NCI-H187 (cell line): Measurements from ENCODE around the gene NUP107.

Experiments used
- DNase-seq, 2 experiments: peaks; one replicate each; lab custom pipeline; 2025; lab: John Stamatoyannopoulos, UW

The NUP107 gene

DNA sequence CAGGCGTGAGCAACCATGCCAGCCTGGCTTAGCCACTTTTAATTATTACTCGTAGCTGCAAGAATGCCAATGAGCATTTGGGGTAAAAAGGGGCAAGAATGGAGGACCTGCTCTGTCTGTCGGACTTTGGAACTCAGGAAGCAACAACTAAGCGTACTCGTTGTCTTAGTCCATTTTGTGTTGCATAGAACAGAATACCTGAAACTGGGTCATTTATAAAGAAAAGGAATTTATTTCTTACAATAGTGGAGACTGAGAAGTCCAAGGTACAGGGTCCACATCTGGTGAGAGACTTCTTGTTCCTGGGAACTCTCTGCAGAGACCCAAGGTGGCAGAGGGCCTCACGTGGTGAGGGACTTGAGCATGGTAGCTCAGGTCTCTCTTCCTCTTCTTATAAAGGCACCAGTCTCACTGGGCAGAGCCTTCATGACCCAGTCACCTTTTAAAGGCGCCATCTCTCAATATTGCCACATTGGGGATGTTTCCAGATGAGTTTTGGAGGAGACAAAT lies 88.4 kb downstream of the NUP107 start:
- no peak for DNase-seq

- DNase-seq: no peak
These were observed 90.3 kb downstream of the NUP107 start for GRCh38 chr12:68776976-68777610.

DNA sequence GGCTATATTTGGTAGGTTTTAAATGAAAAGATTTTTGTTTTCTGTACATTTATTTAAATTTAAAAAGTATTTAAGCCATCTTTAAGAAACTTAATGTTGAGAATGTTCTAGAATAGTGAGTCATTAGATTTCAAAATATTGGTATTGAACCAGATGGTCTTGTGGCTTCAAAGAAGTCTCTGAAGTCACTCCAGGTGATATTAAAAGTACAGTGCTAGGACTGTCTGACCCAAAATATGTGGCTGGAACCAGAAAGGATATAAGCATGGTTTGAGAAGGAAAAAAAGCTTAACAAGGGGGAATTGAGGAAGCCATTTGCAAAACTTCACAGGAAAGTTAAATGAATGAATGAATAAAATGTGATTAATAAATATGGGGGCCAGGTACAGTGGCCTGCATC lies 92.5 kb downstream of the NUP107 start:
- no peak for DNase-seq

DNA sequence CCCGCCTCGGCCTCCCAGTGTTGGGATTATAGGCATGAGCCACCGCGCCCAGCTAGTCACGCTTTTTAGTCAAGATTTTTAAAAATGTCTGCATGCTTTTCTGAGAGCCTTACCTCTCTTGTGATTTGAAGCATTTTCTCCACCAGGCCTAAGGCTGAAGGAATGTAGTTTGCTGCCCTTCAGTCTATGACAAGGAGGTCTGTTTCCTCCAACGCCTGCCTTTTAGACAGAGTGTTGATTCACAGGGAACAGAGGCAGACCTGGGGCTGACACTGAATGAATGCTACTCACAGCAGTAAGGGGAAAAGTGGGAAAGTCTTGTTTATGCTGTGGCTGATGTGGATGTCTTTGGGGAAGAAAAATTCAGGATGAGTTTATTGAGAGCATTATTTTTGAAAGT lies 94.0 kb downstream of the NUP107 start:
- DNase-seq: no peak

DNA sequence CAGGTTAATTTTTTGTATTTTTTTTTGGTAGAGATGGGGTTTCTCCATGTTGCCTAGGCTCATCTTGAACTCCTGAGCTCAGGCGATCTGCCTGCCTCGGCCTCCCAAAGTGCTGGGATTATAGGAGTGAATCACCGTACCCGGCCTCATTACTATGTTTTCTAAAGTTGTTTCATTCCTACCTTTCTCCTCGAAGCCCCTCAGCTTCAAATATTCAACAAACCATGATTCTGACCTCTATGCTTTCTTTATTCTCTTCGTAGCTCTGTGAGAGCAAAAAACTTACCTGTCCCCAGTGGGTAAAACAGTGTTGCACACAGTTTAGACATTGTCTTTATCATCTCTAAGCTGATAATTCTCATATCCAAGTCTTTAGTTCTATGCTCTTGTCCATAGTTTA lies 95.0 kb downstream of the NUP107 start:
- no peak for DNase-seq

DNA sequence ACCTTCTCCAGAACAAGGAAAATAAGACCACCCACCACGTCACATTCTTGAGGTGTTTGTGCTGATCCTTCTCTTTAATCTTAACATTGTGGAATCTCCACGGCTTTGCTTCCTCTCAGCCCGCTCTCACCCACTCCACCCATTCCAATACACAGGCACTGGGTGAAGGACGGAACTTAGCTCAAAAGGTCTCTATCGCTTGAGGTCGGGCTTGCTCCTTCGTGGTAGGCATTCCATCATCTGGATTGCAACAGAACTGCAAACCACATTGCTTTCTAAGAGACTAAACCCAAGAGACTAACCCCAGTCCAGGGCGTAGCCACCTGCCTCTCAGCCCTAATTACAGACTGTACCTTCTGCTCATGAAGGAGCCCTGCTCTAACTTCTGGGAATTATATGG lies 97.2 kb downstream of the NUP107 start:
- DNase-seq: no peak

DNA sequence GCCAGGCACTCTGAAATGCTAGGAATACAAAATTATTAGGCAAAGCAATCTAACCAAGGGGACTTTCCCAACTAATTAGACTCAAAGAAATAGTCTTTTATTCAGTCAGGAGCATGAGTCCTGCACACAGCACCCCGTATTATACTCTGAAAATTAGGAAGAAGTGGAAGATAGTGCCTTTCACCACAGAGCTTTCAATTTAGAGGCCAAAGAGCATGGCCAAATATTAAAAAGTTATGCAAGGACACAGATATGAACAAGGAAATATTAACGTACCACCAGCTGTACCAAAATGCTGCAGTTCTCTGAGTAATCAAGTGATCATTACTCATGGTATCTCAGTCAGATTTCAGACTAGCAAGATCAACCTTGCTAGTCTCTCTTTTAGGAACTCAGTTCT lies 98.6 kb downstream of the NUP107 start:
- no peak for DNase-seq

DNA sequence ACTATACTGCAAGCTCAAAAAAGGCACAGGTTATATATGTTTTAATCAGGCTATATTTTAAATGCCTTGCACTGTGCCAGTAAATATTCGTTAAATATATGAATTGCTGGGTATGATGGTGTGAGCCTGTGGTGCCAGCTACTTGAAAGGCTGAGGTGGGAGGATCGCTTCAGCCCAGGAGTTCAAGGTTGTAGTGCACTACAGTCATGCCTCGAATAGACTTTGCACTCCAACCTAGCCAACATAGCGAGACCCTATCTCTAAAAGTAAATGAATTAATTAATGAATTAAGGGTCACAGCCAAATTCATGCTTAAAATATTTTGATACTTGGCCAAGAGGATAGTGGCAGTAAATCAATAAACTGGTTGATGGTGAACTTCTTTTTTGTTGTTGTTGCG lies 99.0 kb downstream of the NUP107 start:
- DNase-seq: no peak

GRCh38 chr12:68786929-68787328 lies 100.2 kb downstream of the NUP107 start:
- no peak for DNase-seq

GRCh38 chr12:68788554-68789143 lies 101.9 kb downstream of the NUP107 start:
- no peak for DNase-seq

- no peak for DNase-seq
These were observed 102.5 kb downstream of the NUP107 start for GRCh38 chr12:68789144-68789878.

- no peak for DNase-seq
These were observed 103.5 kb downstream of the NUP107 start for GRCh38 chr12:68790081-68790951.

GRCh38 chr12:68790952-68791234 lies 104.1 kb downstream of the NUP107 start:
- DNase-seq: no peak

DNA sequence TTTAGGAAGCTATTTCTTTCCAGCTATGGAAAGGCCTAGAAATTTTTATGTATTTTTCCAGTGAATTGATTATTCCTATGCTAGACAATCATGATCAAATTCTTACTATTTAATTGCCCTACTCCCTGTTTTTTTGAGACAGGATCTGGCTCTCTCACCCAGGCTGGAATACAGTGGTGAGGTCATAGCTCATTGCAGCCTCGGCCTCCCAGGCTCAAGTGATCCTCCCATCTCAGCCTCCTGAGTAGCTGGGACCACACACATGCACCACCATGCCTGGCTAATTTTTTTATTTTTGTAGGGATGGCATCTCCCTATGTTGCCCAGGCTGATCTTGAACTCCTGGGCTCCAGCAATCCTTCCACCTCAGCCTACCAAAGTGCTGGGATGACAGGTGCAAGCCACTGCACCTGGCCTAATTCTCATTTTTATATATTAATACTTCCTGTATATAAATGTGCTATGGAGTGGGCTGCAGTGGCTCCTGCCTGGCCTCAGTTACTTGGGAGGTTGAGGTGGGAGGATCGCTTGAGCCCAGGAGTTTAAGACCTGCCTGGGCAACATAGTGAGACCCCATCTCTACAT lies 105.2 kb downstream of the NUP107 start:
- DNase-seq: no peak

GRCh38 chr12:68792952-68793351 lies 106.2 kb downstream of the NUP107 start:
- DNase-seq: no peak

DNA sequence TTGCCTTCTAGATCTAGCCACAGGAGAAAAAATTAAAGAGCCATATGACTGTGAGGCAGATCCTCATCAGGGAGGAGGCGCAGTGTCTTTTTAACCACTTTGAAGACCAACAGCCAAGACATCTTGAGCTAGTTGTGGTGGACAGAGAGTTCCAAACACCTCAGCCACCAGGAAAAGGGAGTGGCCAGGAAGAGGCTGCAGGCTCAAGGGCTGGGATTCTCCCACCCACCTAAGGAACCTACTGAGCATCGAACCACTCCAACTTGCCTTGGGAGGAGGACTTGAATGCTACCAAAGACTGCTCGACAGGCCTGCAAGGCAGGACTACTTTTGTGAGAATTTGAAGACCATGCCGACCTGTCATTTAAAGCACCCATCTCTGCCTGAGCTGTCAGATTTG lies 106.7 kb downstream of the NUP107 start:
- no peak for DNase-seq

GRCh38 chr12:68793975-68794652 lies 107.3 kb downstream of the NUP107 start:
- no peak for DNase-seq

DNA sequence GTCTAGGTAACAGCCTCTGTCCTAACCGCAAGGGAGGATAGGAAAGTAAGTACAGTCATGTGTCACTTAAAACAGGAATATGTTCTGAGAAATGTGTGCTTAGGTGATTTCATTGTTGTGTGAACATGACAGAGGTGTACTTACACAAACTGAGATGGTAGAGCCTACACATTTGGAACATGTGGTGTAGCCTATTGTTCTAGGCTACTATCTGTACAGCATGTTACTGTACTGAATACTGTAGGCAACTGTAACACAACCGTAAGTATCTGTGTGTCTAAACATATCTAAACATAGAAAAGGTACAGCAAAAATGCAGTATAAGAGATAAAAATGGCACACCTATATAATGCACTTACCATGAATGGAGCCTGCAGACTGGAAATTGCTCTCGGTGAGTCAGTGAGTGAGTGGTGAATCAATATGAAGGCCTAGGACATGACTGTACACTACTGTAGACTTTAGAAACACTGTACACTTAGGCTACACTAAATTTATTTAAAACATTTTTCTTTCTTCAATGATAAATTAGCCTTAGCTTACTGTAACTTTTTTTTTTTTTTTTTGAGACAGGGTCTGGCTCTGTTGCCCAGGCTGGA lies 108.0 kb downstream of the NUP107 start:
- no peak for DNase-seq
